Measurements from ENCODE around the gene IFNL2.
"Not testable (repeated sequence)": the region's sequence is repeated elsewhere in the genome, so short reads cannot be mapped to it uniquely, and the experiment has no call there.

The IFNL2 gene

DNA sequence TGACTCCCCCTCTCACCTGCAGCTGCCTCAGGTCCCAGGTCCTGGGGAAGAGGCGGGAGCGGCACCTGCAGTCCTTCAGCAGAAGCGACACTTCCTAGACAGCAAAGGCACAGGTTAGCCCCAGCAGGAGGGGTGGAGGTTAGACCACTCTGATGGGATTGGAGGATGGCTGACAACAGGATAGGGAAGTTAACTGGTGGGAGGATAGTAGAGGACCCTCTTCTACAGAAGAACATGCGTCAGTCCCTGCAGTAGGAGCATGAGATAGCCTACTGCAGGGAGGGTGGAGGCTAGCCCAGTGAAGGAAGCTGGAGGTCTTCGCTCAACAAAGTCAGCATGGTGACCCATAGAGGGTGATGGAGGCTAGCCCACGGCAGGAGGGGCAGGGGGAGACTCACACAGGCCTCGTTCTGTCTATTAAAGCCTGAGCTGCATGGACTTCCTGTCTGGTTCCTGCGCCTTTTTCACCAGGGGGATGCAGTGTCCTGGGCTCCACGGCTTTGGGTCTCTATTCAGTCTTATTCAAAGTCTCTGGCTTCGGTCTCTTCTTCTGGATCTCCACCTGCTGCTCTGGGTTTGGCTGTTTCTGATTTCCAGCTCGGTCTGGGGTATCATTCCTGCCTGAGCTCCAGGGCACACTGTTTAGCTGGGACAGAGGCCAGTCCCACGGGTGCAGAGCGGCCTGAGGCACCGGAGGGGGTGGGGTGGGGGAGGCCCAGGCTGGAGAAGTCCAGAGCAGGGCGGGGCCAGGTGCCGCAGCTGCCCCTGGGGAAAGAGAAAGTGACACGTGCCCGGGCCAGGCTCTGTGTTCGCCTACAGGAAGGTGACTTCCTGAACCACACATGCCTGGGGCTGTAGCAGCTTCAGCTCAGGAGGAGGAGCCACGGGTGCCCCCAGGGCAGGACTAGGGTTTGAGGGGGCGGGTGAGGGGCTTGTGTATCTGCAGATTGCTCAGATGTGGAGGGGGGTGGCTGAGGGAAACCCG lies 30.7 kb upstream of the IFNL2 start:
- H3K4me3 ChIP-seq (ENCODE audit: low read depth, low read length) = no peak overlapping the region
- no peak for DNase-seq (ENCODE audit: low read depth, low spot score)
- ChIA-PET CTCF (no interaction called here), POLR2A (no interaction called here)
- TF ChIP-seq, protein P1, sequence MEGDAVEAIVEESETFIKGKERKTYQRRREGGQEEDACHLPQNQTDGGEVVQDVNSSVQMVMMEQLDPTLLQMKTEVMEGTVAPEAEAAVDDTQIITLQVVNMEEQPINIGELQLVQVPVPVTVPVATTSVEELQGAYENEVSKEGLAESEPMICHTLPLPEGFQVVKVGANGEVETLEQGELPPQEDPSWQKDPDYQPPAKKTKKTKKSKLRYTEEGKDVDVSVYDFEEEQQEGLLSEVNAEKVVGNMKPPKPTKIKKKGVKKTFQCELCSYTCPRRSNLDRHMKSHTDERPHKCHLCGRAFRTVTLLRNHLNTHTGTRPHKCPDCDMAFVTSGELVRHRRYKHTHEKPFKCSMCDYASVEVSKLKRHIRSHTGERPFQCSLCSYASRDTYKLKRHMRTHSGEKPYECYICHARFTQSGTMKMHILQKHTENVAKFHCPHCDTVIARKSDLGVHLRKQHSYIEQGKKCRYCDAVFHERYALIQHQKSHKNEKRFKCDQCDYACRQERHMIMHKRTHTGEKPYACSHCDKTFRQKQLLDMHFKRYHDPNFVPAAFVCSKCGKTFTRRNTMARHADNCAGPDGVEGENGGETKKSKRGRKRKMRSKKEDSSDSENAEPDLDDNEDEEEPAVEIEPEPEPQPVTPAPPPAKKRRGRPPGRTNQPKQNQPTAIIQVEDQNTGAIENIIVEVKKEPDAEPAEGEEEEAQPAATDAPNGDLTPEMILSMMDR (IDR thresholded peaks at IDR 0.05; ENCODE audit: insufficient read depth, low read length, missing control alignments) = no peak

DNA sequence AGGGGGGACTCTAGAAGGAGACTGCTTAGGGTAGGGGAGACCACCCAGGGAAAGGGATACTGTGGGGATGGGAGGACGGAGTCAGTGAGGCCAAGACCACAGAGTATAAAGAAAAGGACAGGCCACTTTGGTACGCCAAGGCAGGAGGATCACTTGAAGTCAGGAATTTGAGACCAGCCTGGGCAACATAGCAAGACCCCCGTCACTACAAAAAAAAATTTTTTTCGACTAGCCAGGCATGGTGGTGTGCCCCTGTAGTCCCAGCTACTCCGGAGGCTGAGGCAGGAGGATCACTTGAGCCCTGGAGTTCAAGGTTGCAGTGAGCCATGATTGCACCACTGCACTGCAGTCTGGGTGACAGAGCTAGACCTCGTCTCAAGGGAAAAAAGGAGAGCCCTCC lies 30.0 kb upstream of the IFNL2 start:
- DNase-seq (ENCODE audit: low read depth, low spot score) = no peak
- no peak overlapping the region for H3K4me3 ChIP-seq (ENCODE audit: low read depth, low read length)
- TF ChIP-seq, protein P1 (IDR thresholded peaks at IDR 0.05; ENCODE audit: insufficient read depth, low read length, missing control alignments) = no peak
- ChIA-PET POLR2A (no interaction called here), CTCF (no interaction called here)

GRCh38 chr19:39238944-39239343 lies 29.3 kb upstream of the IFNL2 start:
- DNase-seq (ENCODE audit: low read depth, low spot score) = no peak
- ChIA-PET CTCF (no interaction called here), POLR2A (no interaction called here)
- TF ChIP-seq, protein P1 (IDR thresholded peaks at IDR 0.05; ENCODE audit: insufficient read depth, low read length, missing control alignments) = no peak
- H3K4me3 ChIP-seq (ENCODE audit: low read depth, low read length) = no peak overlapping the region

- no peak overlapping the region for H3K4me3 ChIP-seq (ENCODE audit: low read depth, low read length)
- no peak for DNase-seq (ENCODE audit: low read depth, low spot score)
- ChIA-PET CTCF (no interaction called here), POLR2A (no interaction called here)
- TF ChIP-seq, protein P1 (IDR thresholded peaks at IDR 0.05; ENCODE audit: insufficient read depth, low read length, missing control alignments) = no peak
These were observed 27.8 kb upstream of the IFNL2 start for GRCh38 chr19:39240421-39240820.

DNA sequence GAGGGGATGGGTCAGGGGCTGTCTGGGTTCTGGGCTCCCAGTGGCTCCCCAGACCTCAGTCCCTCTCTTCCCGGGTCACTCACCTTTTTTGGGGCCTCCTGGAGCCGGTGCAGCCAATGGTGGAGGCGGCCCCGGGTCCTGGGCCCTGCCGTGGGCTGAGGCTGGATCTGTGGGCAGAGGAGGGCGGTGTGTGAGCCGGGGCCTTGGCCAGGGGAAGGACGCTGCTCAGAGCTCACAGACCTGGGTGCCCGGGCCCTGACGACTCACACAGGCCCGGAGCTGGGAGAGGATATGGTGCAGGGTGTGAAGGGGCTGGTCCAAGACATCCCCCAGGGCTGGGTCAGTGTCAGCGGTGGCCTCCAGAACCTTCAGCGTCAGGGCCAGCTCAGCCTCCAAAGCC lies 24.5 kb upstream of the IFNL2 start:
- H3K4me3 ChIP-seq (ENCODE audit: low read depth, low read length); POLR2A ChIA-PET; DNase-seq (ENCODE audit: low read depth, low spot score); CTCF ChIA-PET: not testable (repeated sequence)

- DNase-seq (ENCODE audit: low read depth, low spot score); POLR2A ChIA-PET; H3K4me3 ChIP-seq (ENCODE audit: low read depth, low read length); CTCF ChIA-PET: not testable (repeated sequence)
These were observed 23.6 kb upstream of the IFNL2 start, which contains the start of gene IFNL3 for GRCh38 chr19:39244410-39245100. Gene IFNL3 (minus strand): TSS chr19:39245006. CDS start chr19:39244967, 39 bp downstream.

DNA sequence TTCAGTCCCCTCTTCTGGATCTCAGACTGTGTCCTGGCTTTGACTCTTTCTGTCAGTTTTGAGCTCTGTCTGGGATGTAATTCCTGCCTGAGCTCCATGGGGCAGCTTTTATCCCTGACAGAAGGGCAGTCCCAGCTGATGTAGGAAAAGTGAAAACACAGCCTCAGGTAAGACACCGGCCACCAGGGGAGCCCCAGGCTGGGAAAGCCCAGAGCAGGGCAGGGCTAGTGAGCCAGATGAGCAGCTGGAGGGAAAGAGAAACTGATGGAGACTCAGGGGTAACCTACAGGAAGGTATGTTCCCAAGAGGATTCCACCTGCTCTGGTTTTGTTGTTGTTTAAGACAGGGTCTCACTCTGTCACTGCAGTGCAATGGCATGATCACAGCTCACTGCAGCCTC lies 23.0 kb upstream of the IFNL2 start:
- POLR2A ChIA-PET; DNase-seq (ENCODE audit: low read depth, low spot score); CTCF ChIA-PET: not testable (repeated sequence)

More for the DNA sequence above, 23.0 kb upstream of the IFNL2 start:
- not testable (repeated sequence) for H3K4me3 ChIP-seq (ENCODE audit: low read depth, low read length)
